ENCODE results near the gene STK32B. TPM values are rescaled to one million over a fixed set of nuclear protein-coding genes. Genes with fewer than 3 reads are reported as not detected.

Gene STK32B
- total RNA-seq, 1 donor from 2014 or later, result 2.5 TPM

- TF ChIP-seq, protein P1, sequence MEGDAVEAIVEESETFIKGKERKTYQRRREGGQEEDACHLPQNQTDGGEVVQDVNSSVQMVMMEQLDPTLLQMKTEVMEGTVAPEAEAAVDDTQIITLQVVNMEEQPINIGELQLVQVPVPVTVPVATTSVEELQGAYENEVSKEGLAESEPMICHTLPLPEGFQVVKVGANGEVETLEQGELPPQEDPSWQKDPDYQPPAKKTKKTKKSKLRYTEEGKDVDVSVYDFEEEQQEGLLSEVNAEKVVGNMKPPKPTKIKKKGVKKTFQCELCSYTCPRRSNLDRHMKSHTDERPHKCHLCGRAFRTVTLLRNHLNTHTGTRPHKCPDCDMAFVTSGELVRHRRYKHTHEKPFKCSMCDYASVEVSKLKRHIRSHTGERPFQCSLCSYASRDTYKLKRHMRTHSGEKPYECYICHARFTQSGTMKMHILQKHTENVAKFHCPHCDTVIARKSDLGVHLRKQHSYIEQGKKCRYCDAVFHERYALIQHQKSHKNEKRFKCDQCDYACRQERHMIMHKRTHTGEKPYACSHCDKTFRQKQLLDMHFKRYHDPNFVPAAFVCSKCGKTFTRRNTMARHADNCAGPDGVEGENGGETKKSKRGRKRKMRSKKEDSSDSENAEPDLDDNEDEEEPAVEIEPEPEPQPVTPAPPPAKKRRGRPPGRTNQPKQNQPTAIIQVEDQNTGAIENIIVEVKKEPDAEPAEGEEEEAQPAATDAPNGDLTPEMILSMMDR (IDR thresholded peaks at IDR 0.05; ENCODE audit: partially characterized antibody, unreplicated experiment), result no peak
- H3K27me3 Mint-ChIP-seq (ENCODE audit: unreplicated experiment), result peaks cover 4% of the 10 kb centered on the region
- no peak overlapping the region for H3K4me3 Mint-ChIP-seq (ENCODE audit: unreplicated experiment)
- no peaks in the 10 kb centered on the region for H3K4me1 Mint-ChIP-seq (ENCODE audit: low read depth, unreplicated experiment)
- peaks cover 11% of the 10 kb centered on the region for H3K36me3 Mint-ChIP-seq (ENCODE audit: unreplicated experiment)
- no peak for DNase-seq
- H3K27ac Mint-ChIP-seq (ENCODE audit: unreplicated experiment), result no peak overlapping the region
- H3K9me3 Mint-ChIP-seq (ENCODE audit: unreplicated experiment), result peaks cover 4% of the 10 kb centered on the region
Measured at GRCh38 chr4:5398056-5398455, 346.8 kb downstream of the STK32B start.

DNA sequence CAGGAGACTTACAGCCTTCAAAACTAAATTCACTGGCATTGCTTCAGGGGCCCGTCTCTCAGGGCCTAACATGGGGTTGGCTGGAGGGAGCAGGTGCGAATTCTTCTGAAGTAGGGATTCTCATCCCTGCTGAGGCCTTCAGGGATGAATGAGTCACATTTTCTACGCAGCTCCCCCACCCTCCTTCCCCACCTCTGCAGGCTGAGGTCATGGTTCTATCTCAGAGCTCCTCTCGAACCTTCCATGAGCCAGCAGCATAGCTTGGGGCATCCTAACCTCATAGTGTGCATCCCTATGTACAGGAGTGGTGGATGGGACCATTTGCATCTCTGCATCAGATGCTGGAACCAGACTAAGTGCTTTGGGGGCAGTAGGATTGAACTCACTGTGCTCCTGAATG lies 347.8 kb downstream of the STK32B start:
- H3K36me3 Mint-ChIP-seq (ENCODE audit: unreplicated experiment), result peaks cover 17% of the 10 kb centered on the region
- no peaks in the 10 kb centered on the region for H3K4me1 Mint-ChIP-seq (ENCODE audit: low read depth, unreplicated experiment)
- no peak overlapping the region for H3K4me3 Mint-ChIP-seq (ENCODE audit: unreplicated experiment)
- peaks cover 7% of the 10 kb centered on the region for H3K27me3 Mint-ChIP-seq (ENCODE audit: unreplicated experiment)
- H3K9me3 Mint-ChIP-seq (ENCODE audit: unreplicated experiment), result peaks cover 8% of the 10 kb centered on the region
- TF ChIP-seq, protein P1 (IDR thresholded peaks at IDR 0.05; ENCODE audit: partially characterized antibody, unreplicated experiment), result no peak
- DNase-seq, result no peak
- H3K27ac Mint-ChIP-seq (ENCODE audit: unreplicated experiment), result no peak overlapping the region

- Mint-ChIP-seq H3K9me3 (ENCODE audit: unreplicated experiment) (peaks cover 9% of the 10 kb centered on the region), H3K4me3 (ENCODE audit: unreplicated experiment) (no peak overlapping the region), H3K4me1 (ENCODE audit: low read depth, unreplicated experiment) (no peaks in the 10 kb centered on the region), H3K27me3 (ENCODE audit: unreplicated experiment) (peaks cover 7% of the 10 kb centered on the region), H3K27ac (ENCODE audit: unreplicated experiment) (no peak overlapping the region), H3K36me3 (ENCODE audit: unreplicated experiment) (peaks cover 17% of the 10 kb centered on the region)
- DNase-seq, result peak; percentile 58
- TF ChIP-seq, protein P1 (IDR thresholded peaks at IDR 0.05; ENCODE audit: partially characterized antibody, unreplicated experiment), result peak; percentile 85
Measured at GRCh38 chr4:5399790-5400421, 348.6 kb downstream of the STK32B start.

GRCh38 chr4:5403746-5404497 lies 352.6 kb downstream of the STK32B start:
- Mint-ChIP-seq H3K9me3 (ENCODE audit: unreplicated experiment) (peaks cover 11% of the 10 kb centered on the region), H3K4me1 (ENCODE audit: low read depth, unreplicated experiment) (no peaks in the 10 kb centered on the region), H3K27ac (ENCODE audit: unreplicated experiment) (no peak overlapping the region), H3K36me3 (ENCODE audit: unreplicated experiment) (peaks cover 30% of the 10 kb centered on the region), H3K27me3 (ENCODE audit: unreplicated experiment) (peaks cover 7% of the 10 kb centered on the region), H3K4me3 (ENCODE audit: unreplicated experiment) (no peak overlapping the region)
- TF ChIP-seq, protein P1 (IDR thresholded peaks at IDR 0.05; ENCODE audit: partially characterized antibody, unreplicated experiment), result no peak
- DNase-seq, result no peak

DNA sequence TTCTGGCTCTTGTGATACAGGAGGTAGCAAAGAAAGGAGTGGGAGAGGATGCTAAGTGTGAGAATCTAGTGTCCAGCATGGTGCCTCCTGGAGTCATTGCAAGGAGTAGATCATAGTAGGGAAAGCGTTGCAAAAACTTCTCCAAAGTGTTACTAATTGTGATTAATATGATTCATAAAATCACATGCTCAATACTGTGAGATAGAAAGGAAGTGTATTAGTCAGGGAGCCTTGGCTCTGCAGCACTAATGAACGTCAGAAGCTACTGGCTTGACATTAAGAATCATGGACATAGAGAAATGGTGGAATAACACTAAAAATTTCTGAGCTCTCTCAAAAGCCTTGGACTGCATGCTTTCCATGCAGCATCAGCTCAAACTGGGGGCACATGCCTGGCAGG lies 358.0 kb downstream of the STK32B start:
- peaks cover 13% of the 10 kb centered on the region for H3K36me3 Mint-ChIP-seq (ENCODE audit: unreplicated experiment)
- no peak overlapping the region for H3K4me3 Mint-ChIP-seq (ENCODE audit: unreplicated experiment)
- no peaks in the 10 kb centered on the region for H3K27me3 Mint-ChIP-seq (ENCODE audit: unreplicated experiment)
- H3K27ac Mint-ChIP-seq (ENCODE audit: unreplicated experiment), result no peak overlapping the region
- DNase-seq, result no peak
- H3K4me1 Mint-ChIP-seq (ENCODE audit: low read depth, unreplicated experiment), result no peaks in the 10 kb centered on the region
- H3K9me3 Mint-ChIP-seq (ENCODE audit: unreplicated experiment), result peaks cover 3% of the 10 kb centered on the region
- TF ChIP-seq, protein P1 (IDR thresholded peaks at IDR 0.05; ENCODE audit: partially characterized antibody, unreplicated experiment), result no peak

Data from glutamatergic neuron (in vitro differentiated cells).